ACC112 (cell line): ENCODE data around the gene ZSWIM3.
A peak's percentile ranks its signal among the peaks of the same experiment; 100 is the strongest.

Experiments
- H2AFZ ChIP-seq: fragments of 200-600 bp; sonication (generic); one replicate; pipeline ENCODE4 v1.6.0; 2017; ENCODE audit warnings: antibody characterized with exemption, low read length; ENCODE audit not compliant: unreplicated experiment
- H3K27ac ChIP-seq: fragments of 200-600 bp; sonication (generic); 2 replicates; pipeline ENCODE4 v1.5.1; 2014; ENCODE audit warnings: low read depth, mild to moderate bottlenecking, antibody characterized with exemption, low read length, moderate library complexity
- H3K27me3 ChIP-seq: fragments of 200-600 bp; sonication (generic); 2 replicates; pipeline ENCODE4 v1.6.1; 2014; ENCODE audit warnings: mild to moderate bottlenecking, antibody characterized with exemption, low read length, moderate library complexity, mixed read lengths; ENCODE audit not compliant: insufficient read depth
- H3K36me3 ChIP-seq: fragments of 200-600 bp; sonication (generic); 2 replicates; pipeline ENCODE4 v1.6.1; 2016; ENCODE audit warnings: mild to moderate bottlenecking, antibody characterized with exemption, low read length, moderate library complexity, mixed read lengths; ENCODE audit not compliant: insufficient read depth
- H3K4me1 ChIP-seq: fragments of 200-600 bp; sonication (generic); one replicate; pipeline ENCODE4 v1.6.1; 2016; ENCODE audit warnings: low read length, mixed read lengths; ENCODE audit not compliant: insufficient read depth, unreplicated experiment, control insufficient read depth
- H3K4me3 ChIP-seq: fragments of 200-600 bp; sonication (generic); 2 replicates; pipeline ENCODE4 v1.5.1; 2014; ENCODE audit warnings: mild to moderate bottlenecking, low read depth, low read length
- H3K79me2 ChIP-seq: fragments of 200-600 bp; sonication (generic); one replicate; pipeline ENCODE4 v1.6.0; 2016; ENCODE audit warnings: low read length; ENCODE audit not compliant: control insufficient read depth, unreplicated experiment, insufficient read depth

The ZSWIM3 gene

GRCh38 chr20:45910670-45911485, 53.5 kb downstream of the ZSWIM3 start:
- H3K79me2 ChIP-seq: no peaks in the 10 kb centered on the region
- H3K4me1 ChIP-seq: peaks cover 15% of the 10 kb centered on the region
- no peaks in the 10 kb centered on the region for H3K27me3 ChIP-seq
- H3K27ac ChIP-seq: no peak overlapping the region
- peak overlapping the region; percentile 58 for H2AFZ ChIP-seq
- H3K36me3 ChIP-seq: no peaks in the 10 kb centered on the region
- peak overlapping the region; percentile 71 for H3K4me3 ChIP-seq

- no peaks in the 10 kb centered on the region for H3K79me2 ChIP-seq
- no peaks in the 10 kb centered on the region for H3K36me3 ChIP-seq
- H3K27ac ChIP-seq: no peak within 1 kb of the TSS
- peak within 1 kb of the TSS; percentile 71 for H3K4me3 ChIP-seq
- no peaks in the 10 kb centered on the region for H3K27me3 ChIP-seq
- H3K4me1 ChIP-seq: peaks cover 13% of the 10 kb centered on the region
- peak within 1 kb of the TSS; percentile 58 for H2AFZ ChIP-seq
Observed at GRCh38 chr20:45911486-45912343, 54.3 kb downstream of the ZSWIM3 start, which contains the start of gene PLTP. PLTP (minus strand) TSS chr20:45912155; CDS start chr20:45911452, 703 bp downstream.

GRCh38 chr20:45912344-45912682, 54.9 kb downstream of the ZSWIM3 start:
- Histone ChIP-seq H3K27ac (no peak overlapping the region), H3K27me3 (no peaks in the 10 kb centered on the region), H3K36me3 (no peaks in the 10 kb centered on the region), H3K4me1 (peaks cover 13% of the 10 kb centered on the region), H2AFZ (peak overlapping the region; percentile 58), H3K79me2 (no peaks in the 10 kb centered on the region), H3K4me3 (peak overlapping the region; percentile 71)

- Histone ChIP-seq H3K4me1 (peaks cover 13% of the 10 kb centered on the region), H3K36me3 (no peaks in the 10 kb centered on the region), H3K79me2 (no peaks in the 10 kb centered on the region), H3K4me3 (no peak overlapping the region), H3K27me3 (no peaks in the 10 kb centered on the region), H3K27ac (no peak overlapping the region), H2AFZ (no peak overlapping the region)
Observed at GRCh38 chr20:45913116-45913515, 55.7 kb downstream of the ZSWIM3 start.

GRCh38 chr20:45917790-45918141, 60.4 kb downstream of the ZSWIM3 start:
- no peaks in the 10 kb centered on the region for H3K36me3 ChIP-seq
- peaks cover 18% of the 10 kb centered on the region for H3K4me1 ChIP-seq
- H3K27me3 ChIP-seq: no peaks in the 10 kb centered on the region
- H3K79me2 ChIP-seq: no peaks in the 10 kb centered on the region
- H3K27ac ChIP-seq: no peak overlapping the region
- H2AFZ ChIP-seq: no peak overlapping the region
- no peak overlapping the region for H3K4me3 ChIP-seq

GRCh38 chr20:45918182-45918737, 60.8 kb downstream of the ZSWIM3 start:
- Histone ChIP-seq H3K4me3 (no peak overlapping the region), H3K4me1 (peaks cover 18% of the 10 kb centered on the region), H3K36me3 (no peaks in the 10 kb centered on the region), H2AFZ (no peak overlapping the region), H3K79me2 (no peaks in the 10 kb centered on the region), H3K27ac (no peak overlapping the region), H3K27me3 (no peaks in the 10 kb centered on the region)

- Histone ChIP-seq H3K4me3 (no peak overlapping the region), H3K36me3 (no peaks in the 10 kb centered on the region), H3K27me3 (no peaks in the 10 kb centered on the region), H3K27ac (no peak overlapping the region), H2AFZ (no peak overlapping the region), H3K4me1 (peaks cover 18% of the 10 kb centered on the region), H3K79me2 (no peaks in the 10 kb centered on the region)
Observed at GRCh38 chr20:45918779-45919537, 61.5 kb downstream of the ZSWIM3 start.

- no peak overlapping the region for H3K27ac ChIP-seq
Observed at GRCh38 chr20:45919542-45920399, 62.4 kb downstream of the ZSWIM3 start.

GRCh38 chr20:45920462-45921336, 63.3 kb downstream of the ZSWIM3 start:
- Histone ChIP-seq H3K27ac (no peak overlapping the region), H3K79me2 (no peaks in the 10 kb centered on the region), H3K4me3 (no peak overlapping the region), H3K27me3 (no peaks in the 10 kb centered on the region), H3K36me3 (no peaks in the 10 kb centered on the region), H2AFZ (no peak overlapping the region), H3K4me1 (peaks cover 25% of the 10 kb centered on the region)

More at GRCh38 chr20:45919542-45920399, 62.4 kb downstream of the ZSWIM3 start:
- no peaks in the 10 kb centered on the region for H3K79me2 ChIP-seq
- H3K36me3 ChIP-seq: no peaks in the 10 kb centered on the region
- H3K27me3 ChIP-seq: no peaks in the 10 kb centered on the region
- no peak overlapping the region for H2AFZ ChIP-seq
- no peak overlapping the region for H3K4me3 ChIP-seq
- peaks cover 25% of the 10 kb centered on the region for H3K4me1 ChIP-seq
